Omental fat pad (tissue), 4 donors: ENCODE measurements around the gene TPMT. TPM values are rescaled to one million over a fixed set of nuclear protein-coding genes. Genes with fewer than 3 reads are reported as not detected.
A peak's percentile ranks its signal among the peaks of the same experiment; 100 is the strongest.

Experiments
- ATAC-seq: fragments of 150-250 bp; one replicate; pipeline ENCODE4 v1.9.1; 2016; ENCODE audit warnings: mild to moderate bottlenecking, moderate library complexity; ENCODE audit not compliant: low FRiP score
- DNase-seq: peaks from one replicate; pipeline ENCODE4 v3.0.0-alpha.2; 2019; ENCODE audit warnings: low spot score
- CTCF ChIP-seq, 3 donors: fragments of 450-650 bp; IDR thresholded peaks; one replicate each; pipeline ENCODE4 v1.5.1; 2016 to 2017; ENCODE audit warnings: antibody characterized with exemption in 3 of 3, mild to moderate bottlenecking in 3 of 3, moderate library complexity in 2 of 3
- total RNA-seq, 4 donors: library from RNA; depleted of rRNA; stranded (reverse); fragments of >200 nt; gene quantifications; one replicate each; pipeline ENCODE4 v1.1.0, GENCODE V29; 2016

TPMT gene
- total RNA-seq, 4 donors from 2014 or later, result 4.5 to 7.2 (median 6.8) TPM

- DNase-seq (no peak), ATAC-seq (no peak)
- no peak for TF ChIP-seq CTCF (IDR thresholded peaks at IDR 0.05)
Measured at GRCh38 chr6:18087396-18088165, 67.3 kb downstream of the TPMT start.

GRCh38 chr6:18081025-18081668, 73.7 kb downstream of the TPMT start:
- ATAC-seq, result peak; percentile 51
- no peak for DNase-seq
- no peak for TF ChIP-seq CTCF (IDR thresholded peaks at IDR 0.05)

GRCh38 chr6:18080544-18080943, 74.3 kb downstream of the TPMT start:
- no peak for TF ChIP-seq CTCF (IDR thresholded peaks at IDR 0.05)
- ATAC-seq (no peak), DNase-seq (no peak)

GRCh38 chr6:18078866-18079265, 76.0 kb downstream of the TPMT start:
- ATAC-seq (no peak), DNase-seq (no peak)
- no peak for TF ChIP-seq CTCF (IDR thresholded peaks at IDR 0.05)

Other genes with a start within 250 kb of the TPMT start
- 10 to 100 TPM; 38.6 to 64.3 (median 43.9) TPM for gene KIF13A, start 167.4 kb downstream of the TPMT start, total RNA-seq
- gene NHLRC1, start 32.4 kb downstream of the TPMT start, total RNA-seq, result 1 to 10 TPM in 3 of 4 donors, under 1 TPM in 1; 0.74 to 3.1 (median 1.4) TPM
- gene KDM1B, start 345 bp upstream of the TPMT start, total RNA-seq, result 10 to 100 TPM; 12.1 to 15.8 (median 12.7) TPM
- gene DEK, start 109.5 kb upstream of the TPMT start, total RNA-seq, result 100 to 1,000 TPM in 2 of 4 donors, 10 to 100 TPM in 2; 68.1 to 106 (median 91.6) TPM
- gene RNF144B, start 232.3 kb upstream of the TPMT start, total RNA-seq, result 10 to 100 TPM; 13.3 to 43.5 (median 26.8) TPM